B cell (primary cell): Measurements from ENCODE around the gene ZNF677. TPM values are rescaled to one million over a fixed set of nuclear protein-coding genes. Genes with fewer than 3 reads are reported as not detected.
"Not testable (repeated sequence)": the region's sequence is repeated elsewhere in the genome, so short reads cannot be mapped to it uniquely, and the experiment has no call there.

Experiments used
- ATAC-seq: fragments of 200-7000 bp; cut with Tn5 transposase; one replicate; pipeline ENCODE4 v1.10.0; 2021; ENCODE audit warnings: low read depth, mild to moderate bottlenecking, moderate number of reproducible peaks, moderate library complexity
- CTCF ChIA-PET: fragments of 350-600 bp; sonication (Branson Sonifier 250); formaldehyde crosslinking; loops from one replicate; lab custom pipeline; 2021; ENCODE audit warnings: antibody characterized with exemption, inconsistent platforms; lab: Charles Lee
- POLR2A ChIA-PET: fragments of 350-600 bp; sonication (Branson Sonifier 250); formaldehyde crosslinking; loops from one replicate; lab custom pipeline; 2021; ENCODE audit warnings: antibody characterized with exemption; lab: Charles Lee
- DNase-seq: peaks from one replicate; pipeline ENCODE4 v3.0.0; 2013
- H2AFZ ChIP-seq: 2 replicates; pipeline ENCODE4 v1.6.1; 2012; ENCODE audit warnings: mild to moderate bottlenecking, low read depth, low read length; ENCODE audit not compliant: insufficient read depth, poor library complexity, severe bottlenecking
- H3K27ac ChIP-seq, 2 donors: 1 replicate in 1 of 2; 2 replicates in 1 of 2; pipeline ENCODE4 v1.5.1; 2012 to 2013; ENCODE audit warnings: low read length in 2 of 2, mild to moderate bottlenecking in 2 of 2, moderate library complexity in 1 of 2
- H3K27me3 ChIP-seq, 4 experiments: fragments of 200-600 bp in 1 of 4; sonication (generic) in 1 of 4; replicated peaks in 1 of 4; 1 replicate in 2 of 4; 2 replicates in 2 of 4; pipeline versions ENCODE4 v1.6.1 to v1.7.0; 2013 to 2016; ENCODE audit warnings: low read length in 3 of 4, mild to moderate bottlenecking in 2 of 4, mixed read lengths in 1 of 4, moderate library complexity in 1 of 4; ENCODE audit not compliant: insufficient read depth in 4 of 4, control insufficient read depth in 3 of 4; ENCODE audit errors: control extremely low read depth in 1 of 4
- H3K36me3 ChIP-seq, 2 experiments: replicated peaks in 1 of 2; 1 replicate in 1 of 2; 2 replicates in 1 of 2; pipeline versions ENCODE4 v1.6.1 to v1.7.1; 2013; ENCODE audit warnings: low read length in 1 of 2; ENCODE audit not compliant: insufficient read depth in 2 of 2, control insufficient read depth in 1 of 2; ENCODE audit errors: control extremely low read depth in 1 of 2, extremely low read depth in 1 of 2
- H3K4me1 ChIP-seq, 2 donors: fragments of 200-600 bp in 1 of 2; sonication (generic) in 1 of 2; 1 replicate in 1 of 2; 2 replicates in 1 of 2; pipeline versions ENCODE4 v1.5.1 to v1.6.1; 2013 to 2017; ENCODE audit warnings: low read length in 2 of 2; ENCODE audit not compliant: control insufficient read depth in 2 of 2, insufficient read depth in 2 of 2
- H3K4me2 ChIP-seq: replicated peaks from 2 replicates; pipeline ENCODE3; 2012; ENCODE audit warnings: mild to moderate bottlenecking, low read depth, low read length; ENCODE audit not compliant: poor library complexity, severe bottlenecking
- H3K4me3 ChIP-seq, 5 experiments: fragments of 200-600 bp in 1 of 5; sonication (generic) in 1 of 5; 1 replicate in 3 of 5; 2 replicates in 2 of 5; pipeline versions ENCODE4 v1.5.1 to v1.7.0; 2011 to 2016; ENCODE audit warnings: low read length in 4 of 5, mild to moderate bottlenecking in 4 of 5, low read depth in 2 of 5, control low read depth in 1 of 5, moderate library complexity in 1 of 5; ENCODE audit not compliant: insufficient read depth in 1 of 5; ENCODE audit errors: control extremely low read depth in 1 of 5, extremely low read depth in 1 of 5
- H3K79me2 ChIP-seq: fragments of 200-600 bp; sonication (generic); one replicate; pipeline ENCODE4 v1.6.0; 2016; ENCODE audit warnings: low read length; ENCODE audit not compliant: control insufficient read depth, insufficient read depth
- H3K9ac ChIP-seq: fragments of 200-600 bp; sonication (generic); 2 replicates; pipeline ENCODE4 v1.6.1; 2017; ENCODE audit warnings: mild to moderate bottlenecking, low read length, moderate library complexity
- H3K9me3 ChIP-seq, 3 donors: one replicate each; pipeline versions ENCODE4 v1.6.1 to v1.7.1; 2013; ENCODE audit warnings: low read length in 2 of 3; ENCODE audit not compliant: control insufficient read depth in 2 of 3, insufficient read depth in 1 of 3; ENCODE audit errors: control extremely low read depth in 1 of 3
- H4K20me1 ChIP-seq: 2 replicates; pipeline ENCODE4 v1.6.0; 2012; ENCODE audit warnings: mild to moderate bottlenecking, low read length; ENCODE audit not compliant: insufficient read depth, control insufficient read depth, poor library complexity, severe bottlenecking
- H3K27ac Mint-ChIP-seq: one replicate; pipeline ENCODE4 v1.8.0; 2021; ENCODE audit warnings: mixed read lengths
- H3K27me3 Mint-ChIP-seq: one replicate; pipeline ENCODE4 v1.8.0; 2021; ENCODE audit warnings: mixed read lengths
- H3K4me1 Mint-ChIP-seq: one replicate; pipeline ENCODE4 v1.8.0; 2021; ENCODE audit warnings: mixed read lengths
- H3K4me3 Mint-ChIP-seq: one replicate; pipeline ENCODE4 v1.8.0; 2021; ENCODE audit warnings: mixed read lengths
- H3K9me3 Mint-ChIP-seq: one replicate; pipeline ENCODE4 v1.8.0; 2022; ENCODE audit warnings: mixed read lengths; ENCODE audit not compliant: insufficient read depth
- EZH2 ChIP-seq: IDR thresholded peaks from 2 replicates; pipeline ENCODE4 v1.6.1; 2012; ENCODE audit warnings: borderline replicate concordance, low read depth, mild to moderate bottlenecking, moderate library complexity, low read length; ENCODE audit not compliant: insufficient read depth, poor library complexity, severe bottlenecking
- WGBS: methylation state at CpG from one replicate; pipeline ENCODE4 v1.1.5; 2013; ENCODE audit warnings: missing lambda C conversion rate; ENCODE audit not compliant: insufficient coverage; 5-methylcytosine and 5-hydroxymethylcytosine counted together
- intact Hi-C: fragments of 100-400 bp; cut with micrococcal nuclease; formaldehyde crosslinking; loops from one replicate; pipeline ENCODE4 v1.10.0; 2022
- polyA minus RNA-seq: library from RNA; depleted of rRNA, polyadenylated mRNA; stranded (reverse); fragments of >200 nt; gene quantifications from 2 replicates; pipeline ENCODE4 v1.2.3, GENCODE V29; 2012
- polyA plus RNA-seq: library from polyadenylated mRNA; depleted of rRNA; stranded (reverse); fragments of >200 nt; gene quantifications from 2 replicates; pipeline ENCODE4 v1.2.3, GENCODE V29; 2012
- total RNA-seq, 2 donors: library from RNA; stranded (reverse); fragments of 120-200 nt in 1 of 2; gene quantifications; 1 replicate in 1 of 2; 2 replicates in 1 of 2; pipeline versions ENCODE4 v1.2.3 to v1.2.4, GENCODE V29; 2013 to 2022
- TF ChIP-seq, protein P1 (sequence below): fragments of 200-600 bp; IDR thresholded peaks from one replicate; pipeline ENCODE4 v1.8.0; 2022; ENCODE audit warnings: antibody characterized with exemption, mild to moderate bottlenecking

The ZNF677 gene
- 19.3 and 19.4 TPM in 2 replicates for total RNA-seq
- 20.3 TPM for total RNA-seq (2013)
- polyA plus RNA-seq, result 11.1 and 12.5 TPM in 2 replicates
- polyA minus RNA-seq, result 8.4 and 9.6 TPM in 2 replicates

DNA sequence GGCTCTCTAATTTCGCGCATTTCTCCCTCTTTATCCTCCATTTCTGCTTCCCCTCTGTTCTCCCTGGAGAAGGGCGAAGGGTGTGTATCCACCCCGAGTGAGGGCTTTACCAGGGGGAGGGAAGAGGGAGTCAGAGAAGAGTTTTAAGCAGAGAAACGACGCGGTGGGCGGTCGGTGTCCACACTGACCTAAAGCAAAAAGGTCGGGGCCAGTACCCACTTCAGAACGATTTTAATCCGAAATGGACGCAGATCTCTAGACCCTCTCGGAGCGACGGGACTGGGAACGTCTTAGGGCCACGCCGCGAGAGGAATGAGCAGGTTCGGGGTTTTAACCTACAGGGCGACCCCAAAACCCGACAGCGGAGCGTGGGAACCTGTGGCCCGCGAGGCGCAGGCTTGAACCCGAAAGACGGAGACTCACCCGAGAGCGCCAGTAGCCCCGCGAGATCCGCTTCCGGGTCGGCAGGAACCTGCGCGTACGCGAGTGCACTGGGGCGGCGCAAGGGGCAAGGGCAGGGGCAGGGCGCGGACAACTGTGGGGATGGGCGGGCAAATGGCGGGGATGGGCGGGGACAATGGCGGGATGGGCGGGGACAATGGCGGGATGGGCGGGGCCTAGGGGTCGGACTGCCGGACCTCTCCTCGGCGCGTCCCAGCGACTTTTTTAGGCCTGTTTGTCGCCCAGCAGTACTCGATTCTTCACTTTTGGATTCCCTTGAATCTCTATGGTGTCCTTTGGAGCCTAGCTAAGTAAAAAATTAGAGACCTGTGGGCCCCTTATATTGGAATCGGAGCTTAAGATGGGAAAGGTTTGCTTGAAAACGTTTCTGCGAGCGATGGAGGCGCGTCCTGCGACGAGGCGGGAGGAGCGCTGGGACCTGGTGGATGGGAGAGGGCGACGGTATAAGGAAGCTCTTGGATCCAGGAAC lies at the start of gene ZNF677:
TSS of gene ZNF677 (minus strand) at position 463 of the 931 bp plus-strand sequence. CDS start 3,323 bp downstream, outside the sequence.
- POLR2A ChIA-PET, result no interaction called here
- peaks cover 9 to 43% (median 31%) of the 10 kb centered on the region in 3 donors for H3K9me3 ChIP-seq
- 4% methylated on average over 67 of the region's 72 CpGs for WGBS

DNA sequence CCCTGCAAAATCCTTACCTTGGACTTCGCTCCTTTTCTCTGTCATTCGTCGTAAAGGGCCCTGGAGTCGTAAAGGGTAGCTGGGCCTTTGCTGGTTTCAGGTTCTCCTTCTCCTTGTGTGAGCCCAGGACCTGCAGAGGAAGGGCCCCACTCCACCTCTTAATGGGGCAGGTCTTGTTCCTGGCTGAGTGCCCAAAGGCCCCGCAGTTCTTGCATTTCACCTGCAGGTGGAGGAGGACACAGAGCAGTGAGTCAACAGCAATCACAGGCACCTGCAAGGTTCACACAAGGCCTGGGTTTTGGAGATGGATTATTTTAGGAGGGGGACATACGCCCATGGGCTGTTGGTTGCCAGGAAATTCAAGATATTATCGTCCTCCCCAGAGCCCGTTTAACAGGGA lies 46.7 kb upstream of the ZNF677 start:
- H3K27me3 Mint-ChIP-seq, H3K4me2 ChIP-seq, H3K27ac ChIP-seq, POLR2A ChIA-PET, H3K4me3 ChIP-seq, H3K9ac ChIP-seq, H3K4me1 Mint-ChIP-seq, H3K4me1 ChIP-seq, H3K27me3 ChIP-seq, H4K20me1 ChIP-seq, H3K79me2 ChIP-seq, H3K4me3 Mint-ChIP-seq, CTCF ChIA-PET, intact Hi-C loops, ATAC-seq, H3K9me3 Mint-ChIP-seq, H3K36me3 ChIP-seq, H2AFZ ChIP-seq, DNase-seq, H3K27ac Mint-ChIP-seq: not testable (repeated sequence)
- no CpG with 5 or more reads among the region's 8 CpGs for WGBS
- H3K9me3 ChIP-seq, result peaks cover 1 to 31% (median 2%) of the 10 kb centered on the region in 3 donors

More for the DNA sequence above, at the start of gene ZNF677:
- intact Hi-C loops, result no loop called here
- TF ChIP-seq, protein P1, sequence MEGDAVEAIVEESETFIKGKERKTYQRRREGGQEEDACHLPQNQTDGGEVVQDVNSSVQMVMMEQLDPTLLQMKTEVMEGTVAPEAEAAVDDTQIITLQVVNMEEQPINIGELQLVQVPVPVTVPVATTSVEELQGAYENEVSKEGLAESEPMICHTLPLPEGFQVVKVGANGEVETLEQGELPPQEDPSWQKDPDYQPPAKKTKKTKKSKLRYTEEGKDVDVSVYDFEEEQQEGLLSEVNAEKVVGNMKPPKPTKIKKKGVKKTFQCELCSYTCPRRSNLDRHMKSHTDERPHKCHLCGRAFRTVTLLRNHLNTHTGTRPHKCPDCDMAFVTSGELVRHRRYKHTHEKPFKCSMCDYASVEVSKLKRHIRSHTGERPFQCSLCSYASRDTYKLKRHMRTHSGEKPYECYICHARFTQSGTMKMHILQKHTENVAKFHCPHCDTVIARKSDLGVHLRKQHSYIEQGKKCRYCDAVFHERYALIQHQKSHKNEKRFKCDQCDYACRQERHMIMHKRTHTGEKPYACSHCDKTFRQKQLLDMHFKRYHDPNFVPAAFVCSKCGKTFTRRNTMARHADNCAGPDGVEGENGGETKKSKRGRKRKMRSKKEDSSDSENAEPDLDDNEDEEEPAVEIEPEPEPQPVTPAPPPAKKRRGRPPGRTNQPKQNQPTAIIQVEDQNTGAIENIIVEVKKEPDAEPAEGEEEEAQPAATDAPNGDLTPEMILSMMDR, result no peak
- no peak for TF ChIP-seq EZH2
- Histone ChIP-seq H3K27me3 (peaks cover 0 to 2% (median 0%) of the 10 kb centered on the region in 4 experiments), H4K20me1 (no peaks in the 10 kb centered on the region), H3K4me2 (peak within 1 kb of the TSS; percentile 81), H3K4me1 (peaks cover 6 to 15% of the 10 kb centered on the region in 2 donors), H3K27ac (peak within 1 kb of the TSS; percentile 56 to 76), H3K4me3 (peak within 1 kb of the TSS; percentile 74 to 91 (median 85)), H3K36me3 (peaks cover 15 to 23% of the 10 kb centered on the region in 2 experiments), H2AFZ (peak within 1 kb of the TSS; percentile 96), H3K79me2 (no peaks in the 10 kb centered on the region), H3K9ac (peak within 1 kb of the TSS; percentile 71)
- CTCF ChIA-PET, result interaction anchor here (1.0 kb wide), 1 partner anchor 108 kb away, joined by 3 read pairs; no protein-coding TSS in a partner anchor
- DNase-seq (peak; percentile 87), ATAC-seq (peak; percentile 98)
- Mint-ChIP-seq H3K27ac (peak within 1 kb of the TSS; percentile 80), H3K27me3 (no peaks in the 10 kb centered on the region), H3K9me3 (peaks cover 27% of the 10 kb centered on the region), H3K4me3 (peak within 1 kb of the TSS; percentile 88), H3K4me1 (peaks cover 10% of the 10 kb centered on the region)
